AG04450 (cell line): ENCODE results near the gene ZNF749. TPM values are rescaled to one million over a fixed set of nuclear protein-coding genes. Genes with fewer than 3 reads are reported as not detected.

Experiments used
- CTCF ChIA-PET: fragments of 300-600, 350-600 bp; formaldehyde crosslinking; extraction: SDS; loops from one replicate; lab custom pipeline; 2022; ENCODE audit warnings: antibody characterized with exemption, inconsistent platforms; lab: Charles Lee
- POLR2A ChIA-PET: fragments of 350-600 bp; formaldehyde crosslinking; extraction: SDS; loops from one replicate; lab custom pipeline; 2021; ENCODE audit warnings: antibody characterized with exemption, inconsistent platforms; lab: Yijun Ruan, JAX
- DNase-seq: peaks from one replicate; pipeline ENCODE4 v3.0.0-alpha.2; 2011; ENCODE audit warnings: low read depth, low spot score
- H3K27ac ChIP-seq: one replicate; pipeline ENCODE4 v1.5.1; 2012; ENCODE audit warnings: low read depth, low read length, control low read depth
- H3K27me3 ChIP-seq: one replicate; pipeline ENCODE4 v1.6.0; 2012; ENCODE audit warnings: low read length; ENCODE audit not compliant: control insufficient read depth, insufficient read depth
- H3K4me3 ChIP-seq: 2 replicates; pipeline ENCODE4 v1.5.1; 2011; ENCODE audit warnings: mild to moderate bottlenecking, low read depth, low read length, control low read depth
- H3K9me3 ChIP-seq: 2 replicates; pipeline ENCODE4 v1.5.1; 2012; ENCODE audit warnings: low read length; ENCODE audit not compliant: control insufficient read depth, insufficient read depth
- polyA plus RNA-seq: library from polyadenylated mRNA; depleted of rRNA; stranded (reverse); fragments of >200 nt; gene quantifications from 2 replicates; pipeline ENCODE4 v1.2.3, GENCODE V29; 2011
- TF ChIP-seq, protein P1 (sequence below): IDR thresholded peaks from 2 replicates; pipeline ENCODE4 v1.5.1; 2011; ENCODE audit warnings: low read depth, low read length, control low read depth, inconsistent platforms

Gene ZNF749
- polyA plus RNA-seq, 1 experiment = 7.4 TPM

DNA sequence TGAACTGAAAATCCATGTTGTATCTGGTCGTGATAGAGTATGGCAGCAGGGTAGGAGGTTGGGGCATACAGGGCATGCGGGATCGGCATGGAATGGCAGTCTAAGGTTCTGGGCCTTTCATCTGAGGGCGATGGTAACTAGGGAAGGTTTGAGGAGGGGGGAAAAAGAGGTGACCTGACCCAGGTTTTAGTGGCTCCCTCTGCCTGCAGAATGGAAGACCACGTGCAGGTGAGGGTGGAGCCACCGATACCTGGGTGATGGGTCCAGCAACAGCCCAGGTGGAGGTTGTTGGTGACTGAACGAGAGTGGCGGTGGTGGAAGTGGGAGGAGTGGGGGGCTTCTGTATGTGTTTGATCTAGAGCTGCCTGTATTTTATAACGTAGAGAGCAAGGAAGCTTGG is 3.8 kb downstream of the ZNF749 start:
- Histone ChIP-seq H3K27me3 (no peaks in the 10 kb centered on the region), H3K27ac (no peak overlapping the region), H3K9me3 (peaks cover 47% of the 10 kb centered on the region), H3K4me3 (no peak overlapping the region)
- DNase-seq = no peak
- POLR2A ChIA-PET = no interaction called here
- CTCF ChIA-PET = no interaction called here
- TF ChIP-seq, protein P1, sequence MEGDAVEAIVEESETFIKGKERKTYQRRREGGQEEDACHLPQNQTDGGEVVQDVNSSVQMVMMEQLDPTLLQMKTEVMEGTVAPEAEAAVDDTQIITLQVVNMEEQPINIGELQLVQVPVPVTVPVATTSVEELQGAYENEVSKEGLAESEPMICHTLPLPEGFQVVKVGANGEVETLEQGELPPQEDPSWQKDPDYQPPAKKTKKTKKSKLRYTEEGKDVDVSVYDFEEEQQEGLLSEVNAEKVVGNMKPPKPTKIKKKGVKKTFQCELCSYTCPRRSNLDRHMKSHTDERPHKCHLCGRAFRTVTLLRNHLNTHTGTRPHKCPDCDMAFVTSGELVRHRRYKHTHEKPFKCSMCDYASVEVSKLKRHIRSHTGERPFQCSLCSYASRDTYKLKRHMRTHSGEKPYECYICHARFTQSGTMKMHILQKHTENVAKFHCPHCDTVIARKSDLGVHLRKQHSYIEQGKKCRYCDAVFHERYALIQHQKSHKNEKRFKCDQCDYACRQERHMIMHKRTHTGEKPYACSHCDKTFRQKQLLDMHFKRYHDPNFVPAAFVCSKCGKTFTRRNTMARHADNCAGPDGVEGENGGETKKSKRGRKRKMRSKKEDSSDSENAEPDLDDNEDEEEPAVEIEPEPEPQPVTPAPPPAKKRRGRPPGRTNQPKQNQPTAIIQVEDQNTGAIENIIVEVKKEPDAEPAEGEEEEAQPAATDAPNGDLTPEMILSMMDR = no peak

DNA sequence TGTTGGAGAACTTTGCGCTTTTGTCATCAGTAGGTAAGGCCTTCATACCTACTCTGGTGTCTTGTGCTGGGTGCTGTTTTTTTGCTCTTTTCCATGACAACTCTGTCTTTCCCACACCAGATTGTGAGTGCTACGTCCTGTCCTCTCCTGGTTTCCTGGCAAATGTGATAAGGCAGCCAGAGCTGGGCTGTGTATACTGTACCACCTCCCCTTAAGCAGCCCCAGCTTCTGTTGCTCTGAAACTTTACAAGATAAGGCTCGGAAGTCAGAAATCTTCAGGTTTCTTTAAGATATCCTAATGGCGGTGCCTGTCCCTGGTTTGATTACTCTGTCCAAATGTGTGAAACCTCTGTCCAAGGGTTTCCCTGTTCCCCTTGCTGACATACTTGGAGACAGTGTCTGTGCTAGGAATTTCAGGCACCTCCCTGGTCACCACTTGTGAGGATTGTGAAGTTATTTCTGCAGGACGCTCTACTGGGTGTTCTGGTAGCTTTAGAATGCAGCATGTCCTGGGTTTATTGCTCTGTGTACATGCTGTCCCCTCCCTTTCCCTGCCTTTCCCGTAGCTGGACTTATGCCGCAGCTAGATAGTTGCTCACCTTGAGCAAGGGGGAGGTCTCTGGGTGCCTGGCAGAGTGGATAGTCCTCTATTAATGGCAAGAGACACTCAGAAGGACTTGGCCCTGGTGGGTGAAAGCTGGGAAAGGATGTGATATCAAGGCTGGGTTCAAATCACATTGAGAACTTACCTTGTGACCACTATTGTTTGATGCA is 7.0 kb downstream of the ZNF749 start:
- peaks cover 61% of the 10 kb centered on the region for H3K9me3 ChIP-seq
- no peak overlapping the region for H3K27ac ChIP-seq
- CTCF ChIA-PET = no interaction called here
- TF ChIP-seq, protein P1 = no peak
- H3K27me3 ChIP-seq = no peaks in the 10 kb centered on the region
- no peak overlapping the region for H3K4me3 ChIP-seq
- POLR2A ChIA-PET = no interaction called here
- DNase-seq = no peak

DNA sequence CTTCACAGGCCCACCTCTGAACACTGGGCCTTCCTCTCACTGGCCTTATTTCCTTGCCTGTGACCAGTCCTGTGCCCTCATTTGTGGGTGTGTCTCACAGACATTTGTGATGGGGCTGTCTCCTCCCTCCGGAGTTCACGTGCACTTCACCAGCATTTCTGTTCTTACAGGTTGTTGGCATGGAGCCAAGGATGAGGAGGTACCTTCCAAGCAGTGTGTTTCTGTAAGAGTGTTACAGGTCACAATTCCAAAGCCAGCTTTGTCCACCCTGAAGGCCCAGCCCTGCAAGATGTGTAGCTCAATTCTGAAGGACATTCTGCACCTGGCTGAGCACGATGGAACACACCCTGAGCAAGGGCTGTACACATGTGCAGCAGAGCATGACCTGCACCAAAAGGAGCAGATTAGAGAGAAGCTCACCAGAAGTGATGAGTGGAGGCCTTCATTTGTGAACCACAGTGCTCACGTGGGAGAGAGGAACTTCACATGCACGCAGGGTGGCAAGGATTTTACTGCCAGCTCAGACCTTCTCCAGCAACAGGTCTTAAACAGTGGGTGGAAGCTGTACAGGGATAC is 8.1 kb downstream of the ZNF749 start:
- Histone ChIP-seq H3K4me3 (no peak overlapping the region), H3K27me3 (no peaks in the 10 kb centered on the region), H3K9me3 (peaks cover 64% of the 10 kb centered on the region), H3K27ac (no peak overlapping the region)
- ChIA-PET CTCF (no interaction called here), POLR2A (no interaction called here)
- TF ChIP-seq, protein P1 = no peak
- no peak for DNase-seq

DNA sequence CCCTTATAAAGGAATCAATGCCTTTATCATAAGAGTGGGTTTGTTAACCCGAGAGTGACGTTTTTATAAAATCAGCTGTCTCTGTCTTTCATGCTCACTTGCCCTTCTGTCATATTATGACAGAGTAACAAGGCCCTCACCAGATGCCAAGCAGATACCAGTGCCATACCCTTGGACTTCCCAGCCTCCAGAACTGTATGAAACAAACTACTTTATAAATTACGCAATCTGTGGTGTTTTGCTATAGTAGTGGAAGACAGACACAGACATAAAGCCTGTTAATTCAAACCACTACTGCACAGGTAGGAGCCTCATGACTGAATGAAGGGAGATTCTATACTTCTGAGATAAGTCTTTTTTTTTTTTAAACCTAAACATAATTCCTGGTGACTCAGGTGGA is 17.2 kb downstream of the ZNF749 start:
- DNase-seq = no peak

More for the DNA sequence above, 17.2 kb downstream of the ZNF749 start:
- Histone ChIP-seq H3K27me3 (no peaks in the 10 kb centered on the region), H3K27ac (no peak overlapping the region), H3K9me3 (peaks cover 15% of the 10 kb centered on the region), H3K4me3 (no peak overlapping the region)
- ChIA-PET POLR2A (no interaction called here), CTCF (no interaction called here)
- TF ChIP-seq, protein P1 = no peak
